ENCODE data around the gene UGT1A3.

The UGT1A3 gene

GRCh38 chr2:233813236-233814055 lies 84.6 kb downstream of the UGT1A3 start:
- Histone ChIP-seq H3K36me3 (ENCODE audit: insufficient read depth) (no peaks in the 10 kb centered on the region), H3K27me3 (ENCODE audit: insufficient read depth, low read depth) (no peaks in the 10 kb centered on the region), H3K79me2 (ENCODE audit: insufficient read depth, low read depth) (no peaks in the 10 kb centered on the region), H3K27ac (no peak overlapping the region), H2AFZ (ENCODE audit: low read depth) (no peak overlapping the region), H3K4me1 (ENCODE audit: low read depth, poor library complexity, severe bottlenecking) (no peaks in the 10 kb centered on the region), H3K4me3 (IDR thresholded peaks at IDR 0.05; ENCODE audit: insufficient read depth, low read depth, low read length) (no peak overlapping the region), H4K20me1 (ENCODE audit: insufficient read depth) (no peaks in the 10 kb centered on the region), H3K9ac (no peak overlapping the region), H3K4me2 (no peak overlapping the region)
- TF ChIP-seq CTCF (conservative IDR thresholded peaks at IDR 0.05; ENCODE audit: low read depth, low read length) = no peak

GRCh38 chr2:233814056-233814835 lies 85.4 kb downstream of the UGT1A3 start:
- no peak overlapping the region for H2AFZ ChIP-seq (ENCODE audit: low read depth)
- no peaks in the 10 kb centered on the region for H4K20me1 ChIP-seq (ENCODE audit: insufficient read depth)
- no peak overlapping the region for H3K4me3 ChIP-seq (IDR thresholded peaks at IDR 0.05; ENCODE audit: insufficient read depth, low read depth, low read length)
- H3K27me3 ChIP-seq (ENCODE audit: insufficient read depth, low read depth) = no peaks in the 10 kb centered on the region
- no peaks in the 10 kb centered on the region for H3K36me3 ChIP-seq (ENCODE audit: insufficient read depth)
- H3K4me1 ChIP-seq (ENCODE audit: low read depth, poor library complexity, severe bottlenecking) = no peaks in the 10 kb centered on the region
- no peaks in the 10 kb centered on the region for H3K79me2 ChIP-seq (ENCODE audit: insufficient read depth, low read depth)
- H3K4me2 ChIP-seq = no peak overlapping the region
- H3K27ac ChIP-seq = no peak overlapping the region
- TF ChIP-seq CTCF (conservative IDR thresholded peaks at IDR 0.05; ENCODE audit: low read depth, low read length) = no peak
- no peak overlapping the region for H3K9ac ChIP-seq

GRCh38 chr2:233815861-233816260 lies 87.0 kb downstream of the UGT1A3 start:
- no peak overlapping the region for H3K27ac ChIP-seq

GRCh38 chr2:233816334-233816733 lies 87.5 kb downstream of the UGT1A3 start:
- Histone ChIP-seq H3K27me3 (ENCODE audit: insufficient read depth, low read depth) (no peaks in the 10 kb centered on the region), H4K20me1 (ENCODE audit: insufficient read depth) (no peaks in the 10 kb centered on the region), H2AFZ (ENCODE audit: low read depth) (no peak overlapping the region), H3K4me1 (ENCODE audit: low read depth, poor library complexity, severe bottlenecking) (no peaks in the 10 kb centered on the region), H3K4me2 (no peak overlapping the region), H3K36me3 (ENCODE audit: insufficient read depth) (no peaks in the 10 kb centered on the region), H3K79me2 (ENCODE audit: insufficient read depth, low read depth) (no peaks in the 10 kb centered on the region), H3K4me3 (IDR thresholded peaks at IDR 0.05; ENCODE audit: insufficient read depth, low read depth, low read length) (no peak overlapping the region), H3K9ac (no peak overlapping the region), H3K27ac (no peak overlapping the region)
- no peak for TF ChIP-seq CTCF (conservative IDR thresholded peaks at IDR 0.05; ENCODE audit: low read depth, low read length)

More at GRCh38 chr2:233815861-233816260, 87.0 kb downstream of the UGT1A3 start:
- no peak overlapping the region for H3K4me3 ChIP-seq (IDR thresholded peaks at IDR 0.05; ENCODE audit: insufficient read depth, low read depth, low read length)
- no peaks in the 10 kb centered on the region for H3K36me3 ChIP-seq (ENCODE audit: insufficient read depth)
- H3K27me3 ChIP-seq (ENCODE audit: insufficient read depth, low read depth) = no peaks in the 10 kb centered on the region
- no peaks in the 10 kb centered on the region for H3K4me1 ChIP-seq (ENCODE audit: low read depth, poor library complexity, severe bottlenecking)
- no peak overlapping the region for H2AFZ ChIP-seq (ENCODE audit: low read depth)
- no peaks in the 10 kb centered on the region for H3K79me2 ChIP-seq (ENCODE audit: insufficient read depth, low read depth)
- TF ChIP-seq CTCF (conservative IDR thresholded peaks at IDR 0.05; ENCODE audit: low read depth, low read length) = no peak
- no peak overlapping the region for H3K9ac ChIP-seq
- H4K20me1 ChIP-seq (ENCODE audit: insufficient read depth) = no peaks in the 10 kb centered on the region
- no peak overlapping the region for H3K4me2 ChIP-seq

Measured in KMS-11 (cell line).